HepG2 (cell line): Measurements from ENCODE around the gene LIME1. TPM values are rescaled to one million over a fixed set of nuclear protein-coding genes. Genes with fewer than 3 reads are reported as not detected.

Source experiments
- BRD4 ChIP-seq: sonication (generic); formaldehyde crosslinking; IDR thresholded peaks from 2 replicates; pipeline ENCODE4 v1.4.0; 2020; ENCODE audit warnings: missing genetic modification reagents
- CSRNP2 ChIP-seq: sonication (generic); formaldehyde crosslinking; conservative IDR thresholded peaks from 2 replicates; pipeline ENCODE4 v1.8.0; 2022; ENCODE audit warnings: low read depth, missing genetic modification reagents
- FOXO1 ChIP-seq: sonication (generic); formaldehyde crosslinking; IDR thresholded peaks from 2 replicates; pipeline ENCODE4 v1.4.0; 2020; ENCODE audit warnings: missing genetic modification reagents
- HCFC1 ChIP-seq: fragments of 150-350 bp; IDR thresholded peaks from 2 replicates; pipeline ENCODE4 v1.6.1; 2014; ENCODE audit warnings: low read depth, low read length
- HOXA3 ChIP-seq: sonication (generic); formaldehyde crosslinking; IDR thresholded peaks from 2 replicates; pipeline ENCODE4 v1.5.0; 2020; ENCODE audit warnings: missing genetic modification reagents
- KLF16 ChIP-seq, 2 experiments: sonication (generic) in 1 of 2; formaldehyde crosslinking in 1 of 2; IDR thresholded peaks; 2 replicates each; pipeline versions ENCODE4 v1.6.1 to v1.8.0; 2016 to 2023; ENCODE audit warnings: missing genetic modification reagents in 2 of 2, missing compliant biosample characterization in 1 of 2
- KLF6 ChIP-seq: IDR thresholded peaks from 2 replicates; pipeline ENCODE4 v1.8.0; 2016; ENCODE audit warnings: missing biosample characterization, missing genetic modification reagents
- MYPOP ChIP-seq: sonication (generic); formaldehyde crosslinking; IDR thresholded peaks from 2 replicates; pipeline ENCODE4 v1.8.1; 2023; ENCODE audit warnings: mild to moderate bottlenecking, moderate library complexity, missing genetic modification reagents
- PCBP1 ChIP-seq: fragments of 200-400 bp; formaldehyde crosslinking; IDR thresholded peaks from 2 replicates; pipeline ENCODE4 v1.6.1; 2017; ENCODE audit warnings: mild to moderate bottlenecking, low read depth, low read length, borderline replicate concordance
- POLR2A ChIP-seq, 2 experiments: IDR thresholded peaks; 2 replicates each; pipeline ENCODE4 v1.6.1; 2011; ENCODE audit warnings: low read depth in 2 of 2, low read length in 2 of 2, mild to moderate bottlenecking in 1 of 2, moderate library complexity in 1 of 2; ENCODE audit not compliant: insufficient read depth in 1 of 2
- SNAI1 ChIP-seq: sonication (generic); formaldehyde crosslinking; IDR thresholded peaks from 2 replicates; pipeline ENCODE4 v1.5.0; 2020; ENCODE audit warnings: mild to moderate bottlenecking, missing genetic modification reagents, borderline replicate concordance
- TIGD3 ChIP-seq: sonication (generic); formaldehyde crosslinking; IDR thresholded peaks from 2 replicates; pipeline ENCODE4 v1.5.1; 2020; ENCODE audit warnings: mild to moderate bottlenecking, missing genetic modification reagents, borderline replicate concordance
- ZBTB25 ChIP-seq: IDR thresholded peaks from 2 replicates; pipeline ENCODE4 v1.6.1; 2018; ENCODE audit warnings: missing genetic modification reagents
- ZNF180 ChIP-seq: sonication (generic); formaldehyde crosslinking; IDR thresholded peaks from 2 replicates; pipeline ENCODE4 v1.4.0; 2020; ENCODE audit warnings: low read depth, missing genetic modification reagents, borderline replicate concordance
- ZNF253 ChIP-seq: sonication (generic); formaldehyde crosslinking; IDR thresholded peaks from 2 replicates; pipeline ENCODE4 v1.8.0; 2022; ENCODE audit warnings: mild to moderate bottlenecking, missing genetic modification reagents, borderline replicate concordance
- ZNF317 ChIP-seq: sonication (generic); formaldehyde crosslinking; IDR thresholded peaks from 2 replicates; pipeline ENCODE4 v1.5.0; 2020; ENCODE audit warnings: mild to moderate bottlenecking, missing genetic modification reagents
- ZNF362 ChIP-seq: sonication (generic); formaldehyde crosslinking; IDR thresholded peaks from 2 replicates; pipeline ENCODE4 v1.4.0; 2020; ENCODE audit warnings: missing genetic modification reagents, mild to moderate bottlenecking, borderline replicate concordance
- ZNF598 ChIP-seq: sonication (generic); formaldehyde crosslinking; IDR thresholded peaks from 2 replicates; pipeline ENCODE4 v1.5.1; 2020; ENCODE audit warnings: mild to moderate bottlenecking, missing genetic modification reagents, borderline replicate concordance
- ZNF800 ChIP-seq: sonication (generic); formaldehyde crosslinking; IDR thresholded peaks from 2 replicates; pipeline ENCODE4 v1.4.0; 2020; ENCODE audit warnings: missing genetic modification reagents
- ZNF883 ChIP-seq: sonication (generic); formaldehyde crosslinking; IDR thresholded peaks from 2 replicates; pipeline ENCODE4 v1.5.1; 2020; ENCODE audit warnings: mild to moderate bottlenecking, missing genetic modification reagents; ENCODE audit errors: not compliant biosample characterization
- polyA plus RNA-seq, 8 experiments: library from polyadenylated mRNA; depleted of rRNA in 3 of 8; stranded (reverse) in 7 of 8; unstranded in 1 of 8; fragments of >200 nt; fragmentation: Illumina TruSeq in 4 of 8; extraction: Trizol in 4 of 8; gene quantifications; 2 replicates each; pipeline versions ENCODE4 v1.2.1 to v1.2.3, GENCODE V29; 2011 to 2016; ENCODE audit warnings: low read depth in 4 of 8, missing spikeins in 1 of 8, mixed read lengths in 1 of 8; ENCODE audit not compliant: insufficient read depth in 1 of 8
- total RNA-seq, 5 experiments: library from RNA; depleted of rRNA; stranded (reverse); fragments of >200 nt; fragmentation: Illumina TruSeq; extraction: Trizol; gene quantifications; 2 replicates each; pipeline ENCODE4 v1.2.3, GENCODE V29; 2016; ENCODE audit warnings: low read depth in 1 of 5

The LIME1 gene
- total and polyA plus RNA-seq, 2 of the 13 experiments (the other 11 are each of a cell fraction or from before 2014, with no cell fraction given), result 13.0 to 61.5 TPM

- TF ChIP-seq CSRNP2, result no peak
- TF ChIP-seq KLF6 (CRISPR knock-in tag), result peak; percentile 76
- TF ChIP-seq ZNF253 (CRISPR knock-in tag), result no peak
- TF ChIP-seq PCBP1, result peak; percentile 98
- TF ChIP-seq KLF16 (CRISPR knock-in tag; IDR thresholded peaks at IDR 0.05), result peak; percentile 25 to 78; a peak in 2 of 4 replicates
- TF ChIP-seq ZNF800 (CRISPR knock-in tag), result no peak
- 0 out of 2 replicates have a peak, but pooled peaks have one; percentile 1 for TF ChIP-seq ZNF180
- peak; percentile 56; the same call in 1 of the 2 replicates for TF ChIP-seq ZNF362 (CRISPR knock-in tag)
- peak; percentile 32; the same call in 1 of the 2 replicates for TF ChIP-seq HCFC1
- 0 out of 2 replicates have a peak, but pooled peaks have one; percentile 64 for TF ChIP-seq ZBTB25
- peak; percentile 79 for TF ChIP-seq ZNF317 (CRISPR knock-in tag)
- TF ChIP-seq TIGD3 (CRISPR knock-in tag), result 0 out of 2 replicates have a peak, but pooled peaks have one; percentile 10
- peak; percentile 68; the same call in 1 of the 2 replicates for TF ChIP-seq HOXA3 (CRISPR knock-in tag)
- TF ChIP-seq ZNF598 (CRISPR knock-in tag), result peak; percentile 61; the same call in 1 of the 2 replicates
- peak in 1 of 2 experiments; percentile 43; a peak in 1 of 4 replicates for TF ChIP-seq POLR2A (IDR thresholded peaks at IDR 0.05; ENCODE audit: insufficient read depth in 1 of 2, low read depth in 2 of 2, low read length in 2 of 2)
- peak; percentile 24 for TF ChIP-seq ZNF883 (CRISPR knock-in tag)
- 0 out of 2 replicates have a peak, but pooled peaks have one; percentile 68 for TF ChIP-seq FOXO1 (CRISPR knock-in tag)
- TF ChIP-seq MYPOP, result no peak
- peak; percentile 44; the same call in 1 of the 2 replicates for TF ChIP-seq SNAI1 (CRISPR knock-in tag)
- TF ChIP-seq BRD4 (CRISPR knock-in tag), result peak; percentile 33; the same call in 1 of the 2 replicates
These were observed 29.5 kb upstream of the LIME1 start (continued) for GRCh38 chr20:63706852-63707557.
